ENCODE results near the gene DAND5. TPM values are rescaled to one million over a fixed set of nuclear protein-coding genes. Genes with fewer than 3 reads are reported as not detected.
A peak's percentile ranks its signal among the peaks of the same experiment; 100 is the strongest.

The DAND5 gene
- total and polyA plus RNA-seq, 9 of the 15 experiments (the other 6 are each of a cell fraction or from before 2014, with no cell fraction given) = 0.22 to 0.83 (median 0.60) TPM

- TF ChIP-seq ZNF407 (IDR thresholded peaks at IDR 0.05; ENCODE audit: low read depth) (no peak), SIRT6 (IDR thresholded peaks at IDR 0.05; ENCODE audit: low read depth, low read length) (peak; percentile 78), CHD4 (IDR thresholded peaks at IDR 0.05; ENCODE audit: insufficient read depth, insufficient replicate concordance, low read depth, low read length, poor library complexity, severe bottlenecking) (no peak), CAMTA2 (CRISPR knock-in tag; conservative IDR thresholded peaks at IDR 0.05) (no peak), MTA2 (IDR thresholded peaks at IDR 0.05; ENCODE audit: low read depth) (no peak), ZNF589 (CRISPR knock-in tag; IDR thresholded peaks at IDR 0.05; ENCODE audit: low read depth) (peak; percentile 65), ZNF609 (CRISPR knock-in tag; IDR thresholded peaks at IDR 0.05; ENCODE audit: borderline replicate concordance) (peak; percentile 75; the same call in 1 of the 2 replicates), EWSR1 (IDR thresholded peaks at IDR 0.05; ENCODE audit: borderline replicate concordance, low read depth, partially characterized antibody) (no peak), PRDM10 (IDR thresholded peaks at IDR 0.05; ENCODE audit: partially characterized antibody) (peak; percentile 55)
Measured at GRCh38 chr19:12945479-12946091, 23.8 kb upstream of the DAND5 start, which contains the start of gene RAD23A (continued).

Measured in K562 (cell line).